CD4-positive, alpha-beta T cell treated with Interleukin-21 for 1 hour (primary cell): ENCODE measurements around the gene FAM9B.
"Not testable (repeated sequence)": the region's sequence is repeated elsewhere in the genome, so short reads cannot be mapped to it uniquely, and the experiment has no call there.

ENCODE experiments used
- DNase-seq: peaks from one replicate; pipeline ENCODE4 v3.0.0-alpha.2; 2020

Gene FAM9B

DNA sequence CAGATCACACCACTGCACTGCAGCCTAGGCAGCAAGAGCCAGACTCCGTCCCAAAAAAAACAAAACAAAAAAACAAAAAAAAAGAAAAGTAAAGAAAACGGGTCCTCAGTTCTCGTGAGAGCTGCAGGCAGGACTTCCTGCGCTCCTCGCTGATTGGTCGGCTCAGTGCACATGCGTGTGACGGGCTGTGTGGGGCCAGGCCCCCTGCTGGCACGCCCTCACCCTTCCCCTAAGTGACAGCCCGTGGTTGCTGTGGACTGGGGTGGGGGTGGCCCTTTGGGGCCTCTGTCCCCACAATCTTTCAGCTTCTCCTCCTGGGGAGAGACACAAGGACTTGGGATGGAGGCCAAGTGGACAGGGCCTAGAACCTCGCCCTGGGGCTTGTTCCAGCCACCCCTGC, at the start of gene FAM9B:
TSS of gene FAM9B (minus strand) at position 139 of the 400 bp plus-strand sequence. CDS start 1,141 bp downstream, outside the sequence.
- no peak for DNase-seq

DNA sequence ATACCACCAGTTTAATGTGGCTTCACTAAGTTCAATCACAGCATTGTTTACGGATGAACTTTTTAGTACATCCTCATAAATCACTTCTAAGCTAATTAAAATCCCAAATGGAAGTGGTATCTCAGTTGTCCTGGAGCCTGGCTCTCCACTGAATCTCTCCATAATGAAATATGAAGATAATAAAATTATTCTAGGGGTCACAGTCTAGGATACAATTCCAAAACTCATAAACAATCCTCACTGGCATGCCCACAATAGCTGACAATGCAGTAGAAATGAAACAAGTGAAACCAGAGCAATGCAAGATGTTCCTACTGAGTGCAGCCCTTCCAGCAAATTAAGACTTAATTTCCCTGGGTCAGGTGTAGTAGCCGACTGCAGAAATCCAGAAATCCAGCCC, 47.3 kb upstream of the FAM9B start:
- no peak for DNase-seq

DNA sequence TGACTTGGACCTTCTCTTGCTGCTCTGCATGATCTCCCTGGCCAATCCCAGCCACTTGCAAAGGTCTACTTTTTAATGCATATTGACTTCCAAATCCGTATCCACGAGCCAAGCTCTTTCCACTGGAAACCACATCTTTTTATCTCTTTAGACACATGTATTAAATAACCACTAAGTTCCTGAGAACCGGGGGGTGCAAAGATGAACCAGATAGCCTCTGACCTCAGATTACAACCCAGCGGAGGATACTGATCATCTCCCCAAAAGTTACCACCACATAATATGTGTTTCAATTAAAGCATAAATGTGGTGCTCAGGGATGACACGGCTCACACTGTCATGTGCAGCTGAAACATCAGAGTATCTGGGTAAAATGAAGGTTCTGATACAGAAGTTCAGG, 40.4 kb upstream of the FAM9B start:
- DNase-seq: no peak

DNA sequence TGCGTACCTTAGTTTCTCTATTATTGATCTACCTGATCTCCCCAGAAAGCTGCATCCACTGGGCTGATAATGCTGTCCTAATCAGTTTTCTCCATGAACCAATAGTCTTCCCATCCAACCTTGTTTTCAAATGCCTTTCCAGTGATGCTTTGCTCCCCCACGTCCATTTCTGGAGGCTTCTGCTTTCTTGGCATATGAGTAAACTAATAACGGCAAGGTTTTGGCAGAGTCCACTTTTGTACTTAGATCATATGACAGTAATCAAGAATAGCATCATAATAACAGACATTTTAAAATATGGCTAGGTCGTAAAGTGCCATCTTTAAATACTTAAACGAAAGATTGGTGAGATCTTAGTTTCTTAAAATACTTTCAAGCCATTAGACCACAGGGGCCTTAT, 38.4 kb upstream of the FAM9B start:
- DNase-seq: no peak

DNA sequence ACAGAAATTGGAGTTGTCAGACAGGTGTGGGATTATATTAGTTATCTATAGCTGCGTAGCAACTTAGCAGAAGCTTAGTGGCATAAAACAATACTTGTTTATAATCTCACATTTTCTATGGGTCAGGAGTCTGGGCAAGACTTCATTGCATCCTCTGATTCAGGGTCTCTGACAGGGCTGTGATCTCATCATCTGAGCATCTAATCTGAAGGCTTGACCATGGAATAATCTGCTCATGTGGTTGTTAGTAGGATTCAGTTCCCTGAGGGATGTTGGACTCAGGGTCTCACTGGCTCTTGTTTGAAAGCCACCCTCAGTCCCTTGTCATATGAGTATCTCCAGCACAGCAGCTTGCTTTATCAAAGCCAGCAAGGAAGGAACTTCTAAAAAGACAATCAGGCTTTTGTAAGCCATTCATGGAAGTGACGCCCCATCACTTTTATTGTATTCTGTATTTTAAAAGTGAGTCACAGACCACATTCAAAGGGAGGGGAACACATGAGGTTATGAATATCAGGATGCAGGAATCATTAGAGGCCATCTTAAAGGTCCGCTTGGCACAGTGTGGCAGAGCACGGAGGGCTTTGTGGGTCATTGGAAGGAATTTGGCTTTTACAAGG, 37.2 kb upstream of the FAM9B start:
- no peak for DNase-seq

DNA sequence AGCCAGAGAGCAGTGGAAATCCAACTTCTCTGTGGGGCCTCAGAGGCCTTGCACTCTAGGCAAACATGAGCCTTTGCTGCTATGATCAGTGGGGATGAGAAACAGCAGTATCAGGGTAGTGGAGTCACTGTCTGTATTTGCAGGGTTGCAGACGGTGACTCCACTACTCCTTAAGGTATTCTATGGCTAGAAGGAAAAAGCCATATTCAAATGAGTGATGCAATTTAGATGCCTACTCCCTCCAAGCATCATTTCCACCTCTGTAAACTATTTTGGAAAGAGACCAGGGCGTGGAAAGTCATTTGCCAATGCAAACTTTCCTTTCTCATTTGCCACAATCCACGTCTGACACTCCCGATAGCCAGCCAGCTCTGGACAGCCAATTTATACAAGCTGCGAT, 35.6 kb upstream of the FAM9B start:
- DNase-seq: no peak

DNA sequence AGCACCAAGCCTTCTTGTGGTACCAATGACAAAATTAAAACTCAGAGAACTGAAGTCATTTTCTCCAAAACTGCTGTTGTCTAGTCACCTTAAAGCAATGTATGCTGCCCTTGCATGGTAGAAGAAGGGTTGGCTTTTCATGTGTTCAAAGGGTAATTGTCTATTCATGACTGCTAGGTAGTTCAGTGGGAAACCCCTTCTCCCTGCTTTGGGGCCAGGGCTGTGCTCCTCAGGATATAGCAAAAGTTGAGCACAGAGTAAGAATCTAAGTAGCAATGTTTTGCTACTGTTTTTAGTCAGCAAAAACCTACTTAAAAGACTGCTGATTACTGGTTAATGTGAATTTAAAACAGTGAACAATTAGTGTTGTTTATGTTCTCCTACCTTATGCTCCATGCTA, 30.8 kb upstream of the FAM9B start:
- no peak for DNase-seq

DNA sequence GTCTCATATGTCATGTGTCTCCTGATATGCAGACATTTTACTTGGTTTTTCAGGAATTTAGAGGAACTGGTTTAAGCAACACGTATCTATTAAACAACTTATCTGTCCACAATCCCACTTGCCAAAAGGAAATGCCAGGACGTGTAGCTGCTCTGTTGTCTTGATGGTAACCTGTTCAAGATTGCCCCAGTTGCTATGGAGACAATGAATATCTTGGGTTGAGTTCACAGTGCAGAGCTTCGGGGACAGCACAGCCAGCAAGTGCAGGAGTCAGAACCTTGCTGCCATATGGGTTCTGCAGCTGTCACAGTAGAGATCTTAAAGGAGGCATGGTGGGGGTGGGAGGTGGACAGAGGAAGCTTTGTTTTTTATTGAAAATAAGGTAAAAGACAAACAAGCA, 28.7 kb upstream of the FAM9B start:
- no peak for DNase-seq

DNA sequence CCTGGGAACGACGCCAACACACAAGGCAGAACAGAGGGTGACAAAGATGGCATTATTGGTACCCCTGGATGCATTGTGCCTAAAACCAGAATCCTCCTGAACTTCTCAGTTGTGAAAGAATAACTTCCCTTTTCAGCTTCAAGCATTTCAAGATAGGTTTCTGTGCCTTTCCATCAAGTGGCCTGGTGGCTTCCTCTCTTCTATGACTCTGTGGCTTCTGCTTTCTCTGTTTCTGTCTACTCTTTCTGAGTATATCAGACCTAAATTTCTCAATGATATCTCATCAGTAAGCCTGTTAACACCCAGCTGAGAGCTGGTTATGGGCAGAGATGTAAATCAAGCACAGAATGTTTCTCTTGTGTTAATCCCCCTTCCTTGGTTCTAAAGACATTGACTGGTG, 21.4 kb upstream of the FAM9B start:
- DNase-seq: no peak

DNA sequence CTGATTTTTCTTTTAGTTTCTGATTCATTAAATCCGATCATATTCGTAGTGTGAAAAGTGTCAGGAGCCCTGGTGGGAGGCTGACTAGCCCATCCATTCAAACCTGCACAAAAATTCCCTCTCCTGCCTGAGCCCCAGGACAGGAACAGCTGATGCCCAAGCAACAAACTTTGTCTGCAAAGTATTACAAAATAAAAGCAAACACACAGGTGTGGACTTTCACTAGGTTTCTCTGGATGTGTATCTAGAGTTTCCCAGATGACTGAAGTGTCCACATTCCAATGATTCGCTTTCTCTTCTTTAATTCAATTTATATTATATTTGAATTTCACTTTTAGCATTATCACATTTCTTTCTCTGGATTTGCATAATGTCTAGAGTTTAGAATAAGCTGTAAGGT, 18.2 kb upstream of the FAM9B start:
- no peak for DNase-seq

DNA sequence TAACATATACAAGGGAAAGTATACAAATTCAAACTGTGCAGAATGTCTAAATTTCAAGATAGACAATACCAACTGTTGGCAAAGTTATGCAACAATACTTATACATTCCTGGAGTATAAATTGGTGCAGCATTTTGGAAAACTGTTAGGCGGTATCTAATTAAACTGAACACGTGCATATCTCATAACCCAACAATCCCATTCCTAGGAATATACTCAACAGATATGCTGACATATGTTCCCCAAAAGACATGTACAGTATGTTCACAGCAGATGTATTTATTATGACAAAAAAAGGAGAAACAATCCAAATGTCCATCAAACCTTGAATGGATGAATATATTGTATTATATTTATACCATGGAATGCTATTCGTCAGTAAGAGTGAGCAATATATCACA, 16.4 kb upstream of the FAM9B start:
- DNase-seq: no peak

DNA sequence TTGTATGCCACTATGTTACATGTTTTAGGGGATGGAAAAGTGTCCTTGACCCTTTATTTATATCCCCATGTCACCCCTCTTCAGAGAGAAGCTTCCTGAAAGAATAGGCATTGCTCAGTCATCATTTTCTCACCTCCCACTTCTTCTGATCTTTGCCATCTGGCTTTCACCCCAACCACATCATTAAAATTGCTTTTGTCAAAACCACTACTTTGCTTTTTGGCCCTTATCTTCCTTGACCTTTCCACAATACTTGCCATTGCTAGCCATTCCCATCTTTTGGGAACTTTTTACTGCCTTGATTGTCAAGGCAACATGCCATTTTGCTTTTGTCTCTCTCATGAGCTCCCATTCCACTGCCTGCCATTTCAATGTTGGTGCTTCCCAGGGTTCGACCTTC, 14.9 kb upstream of the FAM9B start:
- no peak for DNase-seq

DNA sequence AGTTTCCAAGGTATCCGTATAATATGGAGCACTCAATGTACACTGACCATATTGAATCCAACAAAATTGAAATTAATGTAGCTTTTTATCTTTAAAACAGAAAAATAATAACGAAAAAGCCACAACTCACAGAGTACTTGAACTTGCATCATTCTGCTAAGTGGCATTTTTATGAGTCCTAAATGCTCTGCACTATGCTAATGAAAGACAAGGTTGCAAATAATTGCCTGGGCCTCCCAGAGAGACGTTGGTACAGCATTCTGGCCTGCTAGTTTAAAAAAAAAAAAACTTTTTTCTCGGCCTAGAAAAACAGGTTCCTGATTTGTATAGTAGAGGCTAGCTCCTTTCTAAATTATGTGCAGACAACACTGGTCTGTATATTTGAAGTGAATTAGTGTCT, 4.3 kb upstream of the FAM9B start:
- no peak for DNase-seq

DNA sequence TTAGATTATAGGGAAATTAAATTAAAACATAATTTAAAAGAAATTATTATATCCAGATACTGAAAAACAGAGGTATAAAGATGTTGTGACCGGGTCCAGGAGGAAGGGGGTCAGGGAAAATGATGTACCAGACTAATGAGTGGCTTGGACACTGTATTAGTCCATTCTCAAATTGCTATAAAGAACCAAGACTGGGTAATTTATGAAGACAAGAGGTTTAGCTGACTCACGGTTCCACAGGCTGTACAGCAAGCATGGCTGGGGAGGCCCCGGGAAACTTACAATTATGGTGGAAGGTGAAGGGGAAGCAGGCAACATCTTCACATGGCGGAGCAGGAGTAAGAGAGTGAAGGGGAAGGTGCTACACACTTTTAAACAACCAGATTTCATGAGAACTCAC, 3.4 kb upstream of the FAM9B start:
- no peak for DNase-seq

DNA sequence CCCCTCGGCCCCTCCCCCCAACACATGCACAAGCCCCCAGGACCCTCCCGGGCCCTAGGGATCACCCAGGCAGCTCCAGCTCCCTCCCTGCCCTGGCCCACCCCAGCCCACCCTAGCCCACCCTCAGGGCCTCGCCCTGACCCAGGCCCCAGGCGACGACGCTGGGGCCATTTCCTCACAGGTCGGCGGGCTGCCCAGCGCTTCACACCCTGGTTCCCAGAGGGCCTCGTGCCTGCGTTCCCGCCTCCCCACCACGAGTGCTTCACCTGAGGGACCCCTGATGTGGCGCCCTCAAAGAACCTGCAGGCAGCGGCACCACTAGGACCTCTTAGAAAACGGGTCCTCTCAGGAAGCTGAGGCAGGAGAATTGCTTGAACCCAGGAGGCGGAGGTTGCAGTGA, 341 bp downstream of the FAM9B start:
- no peak for DNase-seq

DNA sequence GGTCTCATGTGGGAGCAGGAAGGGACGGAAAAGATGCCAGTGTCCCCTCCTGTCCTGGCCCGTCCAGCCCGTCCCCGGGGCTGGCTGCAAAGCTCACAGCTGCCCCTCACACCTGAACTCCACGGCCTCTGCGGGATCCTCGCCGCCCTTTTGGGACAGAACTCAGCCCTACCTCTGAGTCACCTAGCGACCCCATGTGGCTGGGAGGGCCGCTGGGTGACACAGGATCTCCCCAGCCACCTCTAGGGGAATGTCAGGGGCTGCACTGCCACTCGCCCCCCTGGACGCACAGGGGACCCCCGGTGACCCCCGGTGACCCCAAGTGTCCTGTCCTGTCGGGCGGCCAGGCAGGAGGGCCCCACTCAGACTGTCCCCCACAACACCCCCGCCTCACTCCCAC, 748 bp downstream of the FAM9B start:
- DNase-seq: no peak

DNA sequence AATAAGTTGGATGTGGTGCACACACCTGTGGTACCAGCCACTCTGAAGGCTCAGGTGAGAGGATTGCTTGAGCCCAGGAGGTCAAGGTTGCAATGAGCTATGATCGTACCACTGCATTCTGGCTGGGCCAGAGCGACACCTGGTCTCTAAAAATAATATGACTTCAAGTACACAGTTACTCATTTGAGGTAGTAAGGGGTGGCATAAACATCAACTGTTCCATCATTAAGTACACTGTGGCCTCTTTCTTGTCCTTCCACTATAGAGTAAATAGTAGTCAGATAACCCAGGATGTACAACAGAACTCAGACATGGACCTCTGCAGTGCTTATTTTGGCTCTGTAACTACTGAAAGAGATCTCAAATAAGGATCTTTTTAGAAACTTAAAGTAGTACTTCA, 10.6 kb downstream of the FAM9B start:
- DNase-seq: no peak

DNA sequence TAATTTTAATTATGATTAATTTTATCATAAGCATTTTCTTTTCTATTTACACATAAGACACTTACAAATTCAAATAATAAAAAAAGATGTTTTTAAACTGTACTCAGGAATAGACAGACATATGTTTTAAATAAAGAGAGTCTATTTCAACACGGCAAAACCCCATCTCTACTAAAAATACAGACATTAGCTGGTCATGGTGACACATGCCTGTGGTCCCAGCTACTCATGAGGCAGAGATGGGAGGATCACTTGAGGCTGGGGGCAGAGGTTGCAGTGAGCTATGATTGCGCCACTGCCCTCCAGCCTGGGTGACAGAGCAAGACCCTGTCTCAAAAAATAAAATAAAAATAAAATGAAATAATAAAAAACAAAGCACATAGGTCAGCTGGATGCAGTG, 14.8 kb downstream of the FAM9B start:
- no peak for DNase-seq

DNA sequence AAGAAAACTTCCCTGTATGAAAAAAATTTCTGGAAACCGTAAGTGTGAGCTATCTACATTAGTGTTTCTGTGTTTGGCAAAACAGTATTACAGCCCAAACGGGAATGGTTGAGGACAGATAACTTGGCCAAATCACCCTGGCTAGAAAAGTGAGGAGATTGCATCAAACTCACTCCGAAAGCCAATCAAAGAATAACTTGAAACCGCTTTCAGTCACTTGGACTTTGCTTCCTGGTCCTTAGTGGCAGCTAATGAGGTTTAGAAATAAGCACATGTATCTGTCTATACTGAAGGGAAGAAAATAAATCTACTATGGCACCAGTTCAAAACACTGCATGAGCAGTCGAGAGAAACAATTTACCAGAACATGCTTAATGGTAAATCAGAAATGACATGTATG, 15.6 kb downstream of the FAM9B start:
- DNase-seq: not testable (repeated sequence)

DNA sequence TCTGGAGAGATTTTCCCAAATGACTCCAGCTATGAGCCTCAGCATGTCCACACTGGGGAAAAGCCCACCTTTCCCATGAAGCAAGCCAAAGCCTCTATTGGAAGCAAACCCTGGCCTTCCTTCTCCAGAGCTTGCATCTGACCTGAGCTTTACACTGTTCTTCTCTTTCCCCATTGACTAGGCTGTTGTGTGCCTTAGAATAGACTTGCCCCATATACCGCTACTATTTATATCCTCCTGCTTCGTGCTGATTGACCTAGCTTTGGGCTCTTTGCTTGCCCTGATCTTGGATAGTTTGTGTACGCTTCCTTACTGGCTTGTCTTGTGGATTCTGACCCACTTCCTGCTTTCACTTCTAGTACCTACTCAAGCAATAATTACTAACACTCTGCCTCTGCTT, 30.9 kb downstream of the FAM9B start:
- no peak for DNase-seq

DNA sequence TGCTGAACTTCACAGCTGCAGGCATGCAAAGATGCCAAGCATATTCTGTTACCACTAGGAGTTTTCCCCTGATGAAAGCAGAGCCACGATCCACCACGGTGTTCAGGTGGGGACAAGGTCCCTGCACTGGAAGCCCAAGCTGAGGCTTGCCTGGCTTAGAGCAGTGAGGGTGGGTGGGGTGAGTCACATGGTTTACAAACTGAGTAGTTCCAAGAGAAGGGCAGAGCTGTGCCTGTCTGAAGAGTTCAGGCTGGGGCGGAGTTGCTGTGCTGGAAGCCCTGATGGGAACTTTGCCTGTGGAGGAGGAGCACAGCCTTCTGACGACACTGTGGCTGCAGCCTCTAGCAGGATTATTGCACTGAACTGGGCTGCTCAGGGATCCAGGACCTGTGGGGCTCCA, 45.5 kb downstream of the FAM9B start:
- DNase-seq: no peak

DNA sequence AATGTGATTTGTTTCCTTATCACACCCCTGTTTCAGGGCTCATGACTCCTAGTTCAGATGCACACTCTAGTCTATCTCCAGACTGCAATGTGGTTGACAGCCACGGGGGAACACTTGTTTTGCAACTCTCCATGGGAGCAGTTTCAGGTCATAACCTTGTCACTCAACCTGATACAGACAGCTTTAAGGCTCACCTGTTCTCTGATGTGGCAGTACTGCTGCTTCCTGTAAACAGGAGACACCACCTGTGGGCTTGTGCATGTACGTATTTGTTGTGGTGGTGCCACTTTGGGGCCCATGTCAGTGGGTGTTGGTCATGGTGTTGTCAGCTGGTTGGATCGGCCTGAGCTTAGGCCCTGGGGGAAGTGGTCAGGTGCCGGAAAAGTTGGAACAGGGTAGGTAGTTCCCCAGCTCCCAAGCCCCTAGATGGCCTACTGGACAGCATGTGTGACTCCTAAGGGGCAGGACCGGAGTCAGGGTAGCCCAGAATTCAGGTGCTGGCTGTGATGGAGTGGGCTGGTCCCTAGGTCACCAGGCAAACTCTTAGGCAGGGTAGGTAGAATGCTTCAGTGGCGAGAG, 46.2 kb downstream of the FAM9B start:
- DNase-seq: peak; percentile 66

DNA sequence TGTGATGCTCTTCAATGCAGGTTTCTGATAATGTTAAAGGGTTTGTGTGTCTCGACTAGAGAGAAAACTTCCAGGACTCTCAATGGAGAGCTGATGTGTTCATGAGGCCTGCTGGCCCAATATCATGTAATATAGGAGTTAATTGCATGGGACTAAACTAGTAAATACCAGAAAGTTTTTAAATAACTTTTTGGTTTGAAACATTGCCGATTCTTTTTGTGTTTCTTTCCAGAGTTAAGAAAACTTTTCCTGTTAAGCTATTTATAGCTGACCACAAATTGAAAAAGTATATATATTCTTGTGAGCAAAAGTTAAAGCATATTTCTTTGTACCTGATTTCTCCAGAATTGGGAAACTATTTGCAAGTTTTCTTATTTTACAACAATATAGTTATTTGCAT, 49.7 kb downstream of the FAM9B start:
- DNase-seq: no peak

DNA sequence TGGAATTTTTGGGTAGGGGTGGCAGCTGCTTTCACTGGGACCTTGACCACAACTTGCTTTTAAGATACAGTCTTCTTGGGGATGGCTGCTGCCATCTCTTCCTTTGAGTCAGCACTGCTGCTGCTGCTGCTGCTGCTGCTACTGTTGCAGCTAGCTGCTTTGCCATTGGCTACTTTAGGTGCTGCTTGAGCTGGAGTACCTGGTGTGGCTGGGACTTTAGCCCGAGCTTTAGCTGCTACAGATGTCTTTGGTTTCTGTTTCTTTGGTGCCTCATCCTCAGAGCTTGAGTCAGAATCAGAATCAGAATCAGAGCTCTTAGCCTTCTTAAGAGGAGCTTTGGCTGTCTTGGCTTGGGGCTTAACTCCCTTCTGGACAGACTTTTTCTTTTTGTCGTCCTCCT, 52.2 kb downstream of the FAM9B start:
- DNase-seq: peak; percentile 13

DNA sequence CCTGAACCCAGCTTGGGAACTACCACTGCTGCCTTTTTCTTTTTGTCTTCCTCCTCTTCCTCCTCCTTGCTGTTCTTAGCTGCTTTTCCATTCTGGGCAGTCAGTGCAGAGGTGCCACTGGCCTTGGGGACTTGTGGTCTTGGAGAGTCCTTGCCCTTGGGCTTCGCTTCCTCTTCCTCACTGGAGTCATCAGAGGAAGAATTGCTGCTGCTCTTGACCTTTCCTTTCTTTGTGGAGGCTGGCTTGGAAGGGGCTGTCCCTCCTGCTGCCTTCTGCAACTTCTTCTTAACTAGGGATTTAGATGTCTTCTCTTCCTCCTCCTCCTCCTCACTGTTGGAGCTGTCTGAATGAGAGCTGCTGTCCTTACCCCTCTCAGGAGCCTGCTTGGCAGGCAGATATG, 53.2 kb downstream of the FAM9B start:
- DNase-seq: no peak
